NCI-H1105 (cell line): ENCODE data around the gene CRAMP1.

Source experiments
- DNase-seq: peaks from one replicate; lab custom pipeline; 2025; lab: John Stamatoyannopoulos, UW

Gene CRAMP1

GRCh38 chr16:1657841-1658240 lies 45.7 kb downstream of the CRAMP1 start:
- DNase-seq: no peak

DNA sequence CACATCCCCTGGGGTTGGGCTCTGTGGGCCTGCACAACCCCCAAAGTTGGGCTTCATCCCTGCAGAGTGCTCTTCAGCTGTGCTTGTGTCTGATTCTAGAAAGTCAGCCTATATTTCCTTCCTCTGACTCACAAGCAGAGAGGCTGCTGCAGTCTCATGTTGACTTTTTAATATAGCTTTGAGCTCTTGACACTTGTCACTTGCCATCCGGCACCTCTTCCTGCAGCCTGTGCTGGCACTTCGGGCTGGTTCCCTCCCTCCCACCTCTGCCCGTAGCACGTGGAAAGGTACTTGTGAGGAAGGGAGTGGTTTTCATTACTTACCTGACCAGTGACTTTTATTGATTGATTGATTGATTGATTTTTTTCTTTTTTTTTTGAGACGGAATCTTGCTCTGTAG lies 46.9 kb downstream of the CRAMP1 start:
- DNase-seq: no peak

DNA sequence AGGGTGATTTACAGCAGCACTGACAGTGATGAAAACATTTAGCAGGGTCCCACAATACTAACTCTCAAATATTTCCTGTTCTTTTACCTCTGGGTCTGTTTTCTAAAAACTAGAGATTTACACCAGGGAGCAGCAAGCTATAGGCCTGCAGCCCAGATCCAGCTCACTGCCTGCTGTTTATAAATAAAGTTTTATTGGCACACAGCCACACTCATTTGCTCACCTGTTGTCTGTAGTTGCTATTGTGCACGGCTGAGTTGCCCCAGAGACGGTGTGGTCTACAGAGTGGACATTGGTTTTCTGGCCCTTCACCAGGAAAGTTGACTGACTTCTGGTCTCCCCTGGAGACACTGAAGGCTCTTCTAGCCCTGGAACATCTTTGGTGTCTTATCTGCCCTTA lies 49.7 kb downstream of the CRAMP1 start:
- no peak for DNase-seq

GRCh38 chr16:1662543-1662942 lies 50.4 kb downstream of the CRAMP1 start:
- no peak for DNase-seq

GRCh38 chr16:1665829-1666228 lies 53.7 kb downstream of the CRAMP1 start:
- DNase-seq: no peak

DNA sequence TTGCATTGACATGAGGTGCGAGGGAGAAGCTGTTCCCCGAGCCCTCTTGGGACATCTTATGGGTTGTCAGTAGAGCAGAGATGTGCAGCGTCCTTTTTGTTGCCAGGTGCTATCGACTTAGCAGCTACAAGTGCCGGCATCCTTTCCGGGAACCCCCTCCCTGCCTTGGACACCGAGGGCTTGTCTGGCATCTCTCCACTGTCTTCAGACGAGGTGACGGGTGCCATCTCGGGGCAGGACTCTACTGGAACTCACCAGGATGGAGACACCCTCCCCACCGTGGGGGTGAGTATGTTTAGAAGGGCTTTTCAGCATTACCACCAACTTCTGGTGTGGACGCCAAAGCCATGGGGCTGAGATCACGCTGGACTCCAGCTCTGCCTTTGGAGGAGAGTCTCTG lies 54.2 kb downstream of the CRAMP1 start:
- no peak for DNase-seq

GRCh38 chr16:1667271-1667670 lies 55.1 kb downstream of the CRAMP1 start:
- DNase-seq: no peak

- no peak for DNase-seq
Measured at GRCh38 chr16:1667916-1668315, 55.8 kb downstream of the CRAMP1 start.

DNA sequence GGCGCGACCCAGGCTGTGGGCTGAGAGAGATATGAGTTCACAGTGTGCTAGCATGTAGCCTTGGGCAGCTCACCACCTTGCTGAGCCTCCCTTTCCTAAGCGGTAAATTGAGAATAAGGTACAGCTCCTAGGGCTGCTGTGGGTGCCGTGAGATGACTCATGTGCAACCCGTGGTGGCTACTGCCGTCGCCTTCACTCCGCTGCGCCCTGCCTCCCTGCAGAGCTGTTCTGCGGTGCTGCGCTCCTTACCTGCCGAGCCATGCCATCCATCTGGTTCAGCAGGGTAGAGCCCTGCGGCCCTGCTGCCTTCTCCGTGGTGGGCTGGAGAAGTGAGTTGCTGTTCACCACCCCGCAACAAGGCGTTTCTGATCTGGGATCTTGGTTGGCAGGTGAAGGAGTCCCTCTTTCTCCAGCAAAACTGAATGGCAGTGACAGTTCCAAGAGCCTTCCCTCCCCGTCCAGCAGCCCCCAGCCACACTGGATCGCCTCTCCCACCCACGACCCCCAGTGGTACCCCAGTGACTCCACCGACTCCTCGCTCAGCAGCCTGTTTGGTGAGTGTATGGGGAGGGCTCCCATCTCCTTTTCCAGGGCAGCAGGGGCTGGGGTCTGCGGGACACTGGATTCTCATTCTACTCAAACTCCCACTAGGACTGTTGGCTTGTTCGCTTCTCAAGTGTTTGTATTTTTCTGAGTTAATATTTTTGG lies 56.6 kb downstream of the CRAMP1 start:
- no peak for DNase-seq

- DNase-seq: no peak
Measured at GRCh38 chr16:1669698-1670097, 57.5 kb downstream of the CRAMP1 start.

- no peak for DNase-seq
Measured at GRCh38 chr16:1670371-1670770, 58.2 kb downstream of the CRAMP1 start.

GRCh38 chr16:1670866-1671265 lies 58.7 kb downstream of the CRAMP1 start:
- DNase-seq: no peak

- no peak for DNase-seq
Measured at GRCh38 chr16:1673424-1674151, 61.4 kb downstream of the CRAMP1 start.

DNA sequence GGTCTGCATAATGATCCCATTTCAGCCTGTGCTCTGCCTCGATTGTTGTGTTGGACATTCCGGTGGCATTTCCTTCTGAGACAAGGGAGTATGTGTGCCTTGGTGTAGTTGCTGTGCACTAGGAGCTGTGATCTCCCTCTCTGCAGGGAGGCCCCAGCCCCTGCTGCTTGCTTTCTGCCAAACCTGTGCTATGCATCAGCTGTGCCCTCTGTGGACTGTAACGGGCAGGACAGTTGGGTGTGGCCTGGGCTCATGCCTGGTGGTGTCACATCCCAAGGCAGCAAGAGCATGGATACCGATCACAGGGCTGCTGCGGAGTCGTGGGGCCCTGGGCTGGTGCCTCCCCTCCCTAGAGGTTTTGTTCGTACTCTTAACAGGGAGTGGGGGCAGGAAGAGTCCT lies 62.1 kb downstream of the CRAMP1 start:
- no peak for DNase-seq

DNA sequence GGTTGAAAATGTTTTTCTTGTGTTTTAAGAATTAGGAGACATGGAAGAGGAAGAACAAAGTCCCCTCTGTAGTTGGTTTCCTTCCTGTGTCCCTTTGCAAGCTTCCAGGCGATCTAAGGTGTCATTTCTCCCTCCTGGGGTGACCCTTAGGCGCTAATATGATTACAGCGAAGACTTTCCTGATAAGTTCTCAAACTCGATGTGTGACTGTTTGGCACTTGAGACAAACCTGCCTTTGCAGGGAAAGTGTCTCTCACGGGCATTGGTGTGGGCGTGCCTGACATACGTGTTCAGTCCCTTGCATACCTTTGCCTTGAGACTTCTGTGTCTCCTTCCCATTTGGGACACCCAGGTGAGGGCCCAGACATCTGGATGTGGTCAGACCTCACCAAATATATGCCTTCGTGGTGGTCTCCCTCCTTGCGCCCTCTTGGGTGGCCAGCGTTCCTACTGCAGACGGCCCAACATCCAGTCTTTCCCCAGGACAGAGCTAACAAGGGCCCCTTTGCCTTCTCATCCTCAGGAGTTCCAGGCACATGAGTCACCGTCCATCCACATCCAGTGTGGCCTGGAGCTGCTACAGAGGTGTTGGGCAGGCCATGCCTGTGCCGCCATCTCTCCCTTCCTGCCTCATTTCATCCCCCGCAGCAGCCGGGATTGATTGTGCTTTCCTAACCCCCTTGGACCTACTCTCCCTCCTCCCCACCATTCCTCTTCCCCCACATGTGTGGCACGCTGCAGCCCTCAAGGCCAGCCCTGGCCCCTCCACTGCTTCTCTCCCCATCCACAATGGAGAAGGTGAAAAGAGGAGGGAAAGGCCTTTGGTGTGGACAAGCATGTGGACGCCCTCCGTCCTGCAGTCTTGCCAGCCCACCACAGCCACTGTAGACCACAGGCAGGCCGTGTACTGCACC lies 62.8 kb downstream of the CRAMP1 start:
- DNase-seq: no peak

GRCh38 chr16:1676661-1677060 lies 64.5 kb downstream of the CRAMP1 start:
- no peak for DNase-seq

DNA sequence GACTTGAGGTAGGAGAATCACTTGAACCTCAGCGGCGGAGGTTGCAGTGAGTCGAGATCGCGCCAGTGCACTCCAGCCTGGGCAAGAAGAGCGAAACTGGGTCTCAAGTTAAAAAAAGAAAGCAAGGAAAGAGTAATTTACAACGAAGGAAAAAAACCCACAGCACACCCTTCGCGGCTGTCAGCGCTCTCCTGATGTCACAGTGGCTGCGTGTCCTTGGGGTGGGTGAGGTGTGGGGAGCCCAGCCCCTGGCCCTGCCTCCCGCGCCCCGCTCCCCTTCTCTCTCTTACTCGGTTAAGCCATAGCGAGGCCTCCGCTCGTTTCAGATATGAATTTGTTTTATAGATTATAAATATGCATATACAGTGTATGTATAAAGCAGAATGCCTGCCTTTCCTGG lies 65.2 kb downstream of the CRAMP1 start:
- DNase-seq: no peak

GRCh38 chr16:1677942-1678499 lies 65.9 kb downstream of the CRAMP1 start, which contains the start of gene JPT2:
TSS of gene JPT2 (plus strand) at chr16:1678279. CDS start at chr16:1678313, 34 bp downstream.
- DNase-seq: peak; percentile 91

- DNase-seq: no peak
Measured at GRCh38 chr16:1678500-1679098, 66.4 kb downstream of the CRAMP1 start.

DNA sequence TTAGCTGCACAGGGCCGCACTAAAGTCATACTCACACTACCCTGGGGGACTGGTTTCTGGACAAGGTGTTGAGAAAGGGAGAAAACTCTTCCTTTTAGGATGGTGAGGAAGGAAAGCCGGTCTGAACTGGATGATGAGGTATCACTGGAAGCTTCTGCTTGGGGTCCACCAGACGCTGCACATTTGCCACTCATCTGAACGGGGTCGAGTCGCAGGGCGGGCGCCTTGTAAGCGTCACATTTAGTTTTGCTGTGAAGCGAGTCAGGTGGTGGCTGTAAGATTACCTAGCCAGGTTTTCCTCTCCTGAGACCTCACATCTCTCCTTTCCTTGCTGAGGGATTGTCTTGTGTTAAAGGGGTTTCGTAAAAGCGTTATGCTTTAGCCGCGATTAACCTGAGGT lies 68.2 kb downstream of the CRAMP1 start:
- no peak for DNase-seq

DNA sequence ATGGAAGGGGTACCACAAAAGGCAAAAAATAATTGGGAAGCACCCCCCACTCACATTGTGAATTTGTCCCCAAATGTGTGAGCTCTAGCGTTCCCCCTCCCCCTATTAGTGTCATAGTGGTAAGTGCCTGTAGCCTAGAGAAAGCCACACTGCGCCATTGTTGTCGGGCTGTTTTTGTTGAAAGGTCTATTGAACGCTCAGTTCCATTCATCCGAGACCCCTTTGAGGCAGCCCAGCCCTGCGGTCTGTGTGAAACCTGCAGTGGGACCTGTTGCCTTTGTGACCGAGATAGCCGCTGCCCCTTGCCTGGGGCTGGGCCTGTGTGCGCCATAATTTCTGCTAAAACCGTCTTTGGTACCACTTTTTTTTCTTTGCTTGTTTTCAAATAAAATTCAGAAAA lies 68.9 kb downstream of the CRAMP1 start:
- no peak for DNase-seq
